ENCODE results near the gene SERP2. TPM values are rescaled to one million over a fixed set of nuclear protein-coding genes. Genes with fewer than 3 reads are reported as not detected.

The SERP2 gene
- total and polyA plus RNA-seq, 2 donors from 2014 or later = 9.7 to 11.0 TPM

- peaks cover 9 to 23% (median 13%) of the 10 kb centered on the region in 3 donors for H3K36me3 ChIP-seq (ENCODE audit: control insufficient read depth in 2 of 3, insufficient read depth in 3 of 3, low read length in 3 of 3)
- H3K27ac ChIP-seq (ENCODE audit: low read depth in 2 of 2, low read length in 2 of 2) = peak overlapping the region; percentile 95 to 99
- no peaks in the 10 kb centered on the region for H3K27me3 ChIP-seq (ENCODE audit: control insufficient read depth, insufficient read depth, low read length)
- DNase-seq (no peak), FAIRE-seq (no peak)
- H3K4me3 ChIP-seq (ENCODE audit: low read length in 3 of 3) = peak overlapping the region; percentile 88 to 99 (median 94)
- intact Hi-C loops (cut with DNase I) = no loop called here
- peak overlapping the region; percentile 98 to 99 (median 99) for H3K9ac ChIP-seq (ENCODE audit: low read length in 3 of 3)
- no peak for TF ChIP-seq CTCF (IDR thresholded peaks at IDR 0.05; ENCODE audit: borderline replicate concordance, extremely low read depth, insufficient read depth)
- peaks cover 8 to 23% (median 14%) of the 10 kb centered on the region in 3 donors for H3K4me1 ChIP-seq (ENCODE audit: control insufficient read depth in 2 of 3, insufficient read depth in 2 of 3, low read depth in 1 of 3, low read length in 3 of 3)
- no peaks in the 10 kb centered on the region for H3K9me3 ChIP-seq (ENCODE audit: control insufficient read depth in 2 of 3, insufficient read depth in 1 of 3, low read length in 3 of 3)
Measured at GRCh38 chr13:44435919-44436510, 62.4 kb downstream of the SERP2 start.

- Histone ChIP-seq H3K4me1 (ENCODE audit: control insufficient read depth in 2 of 3, insufficient read depth in 2 of 3, low read depth in 1 of 3, low read length in 3 of 3) (peaks cover 8 to 19% (median 14%) of the 10 kb centered on the region in 3 donors), H3K36me3 (ENCODE audit: control insufficient read depth in 2 of 3, insufficient read depth in 3 of 3, low read length in 3 of 3) (peaks cover 9 to 23% (median 13%) of the 10 kb centered on the region in 3 donors), H3K9me3 (ENCODE audit: control insufficient read depth in 2 of 3, insufficient read depth in 1 of 3, low read length in 3 of 3) (no peaks in the 10 kb centered on the region), H3K27ac (ENCODE audit: low read depth in 2 of 2, low read length in 2 of 2) (peak overlapping the region; percentile 95 to 99), H3K4me3 (ENCODE audit: low read length in 3 of 3) (peak overlapping the region; percentile 88 to 99 (median 94)), H3K9ac (ENCODE audit: low read length in 3 of 3) (peak overlapping the region; percentile 98 to 99 (median 99)), H3K27me3 (ENCODE audit: control insufficient read depth, insufficient read depth, low read length) (no peaks in the 10 kb centered on the region)
- TF ChIP-seq CTCF (IDR thresholded peaks at IDR 0.05; ENCODE audit: borderline replicate concordance, extremely low read depth, insufficient read depth) = no peak
- intact Hi-C loops (cut with DNase I) = no loop called here
- FAIRE-seq = no peak
- peak; percentile 98 to 99 (median 98) for DNase-seq
Measured at GRCh38 chr13:44436589-44437337, 63.1 kb downstream of the SERP2 start.

GRCh38 chr13:44437356-44438233 lies 64.0 kb downstream of the SERP2 start:
- DNase-seq (peak in 2 of 5 donors; percentile 71 to 82), FAIRE-seq (peak; percentile 98)
- H3K9me3 ChIP-seq (ENCODE audit: control insufficient read depth in 2 of 3, insufficient read depth in 1 of 3, low read length in 3 of 3) = no peaks in the 10 kb centered on the region
- no peaks in the 10 kb centered on the region for H3K27me3 ChIP-seq (ENCODE audit: control insufficient read depth, insufficient read depth, low read length)
- TF ChIP-seq CTCF (IDR thresholded peaks at IDR 0.05; ENCODE audit: borderline replicate concordance, extremely low read depth, insufficient read depth) = peak; percentile 36
- H3K36me3 ChIP-seq (ENCODE audit: control insufficient read depth in 2 of 3, insufficient read depth in 3 of 3, low read length in 3 of 3) = peaks cover 9 to 23% (median 13%) of the 10 kb centered on the region in 3 donors
- peak overlapping the region; percentile 59 to 88 (median 61) for H3K4me3 ChIP-seq (ENCODE audit: low read length in 3 of 3)
- intact Hi-C loops (cut with DNase I) = no loop called here
- peak overlapping the region; percentile 86 to 90 for H3K27ac ChIP-seq (ENCODE audit: low read depth in 2 of 2, low read length in 2 of 2)
- peak overlapping the region; percentile 22 to 73 (median 27) for H3K9ac ChIP-seq (ENCODE audit: low read length in 3 of 3)
- H3K4me1 ChIP-seq (ENCODE audit: control insufficient read depth in 2 of 3, insufficient read depth in 2 of 3, low read depth in 1 of 3, low read length in 3 of 3) = peaks cover 8 to 19% (median 14%) of the 10 kb centered on the region in 3 donors
